Measurements from ENCODE around the gene IL15RA. TPM values are rescaled to one million over a fixed set of nuclear protein-coding genes. Genes with fewer than 3 reads are reported as not detected.
A peak's percentile ranks its signal among the peaks of the same experiment; 100 is the strongest.

Gene IL15RA
- total RNA-seq, 1 donor from 2014 or later: not detected

- Mint-ChIP-seq H3K9me3 (peaks cover 4% of the 10 kb centered on the region), H3K27me3 (ENCODE audit: insufficient read depth, low read depth) (peaks cover 10% of the 10 kb centered on the region), H3K36me3 (no peaks in the 10 kb centered on the region), H3K4me1 (peaks cover 6% of the 10 kb centered on the region), H3K4me3 (no peak overlapping the region), H3K27ac (no peak overlapping the region)
- Histone ChIP-seq H3K9ac (no peak overlapping the region), H2AFZ (replicated peaks) (no peak overlapping the region), H3K4me1 (no peaks in the 10 kb centered on the region), H3K4me2 (no peak overlapping the region), H3K79me2 (ENCODE audit: low read depth) (no peaks in the 10 kb centered on the region), H3K36me3 (no peaks in the 10 kb centered on the region), H3K9me3 (ENCODE audit: low read depth) (no peaks in the 10 kb centered on the region), H3K27ac (no peak overlapping the region), H3K27me3 (peaks cover 30% of the 10 kb centered on the region), H3F3A (ENCODE audit: low read depth) (no peaks in the 10 kb centered on the region), H4K20me1 (ENCODE audit: low read depth) (no peaks in the 10 kb centered on the region), H3K4me3 (no peak overlapping the region)
- DNase-seq (ENCODE audit: low spot score): no peak
- no peak for TF ChIP-seq CTCF (IDR thresholded peaks at IDR 0.05)
- TF ChIP-seq EZH2phosphoT487 (IDR thresholded peaks at IDR 0.05): no peak
- no peak for TF ChIP-seq EZH2 (IDR thresholded peaks at IDR 0.05)
Measured at GRCh38 chr10:5970066-5970465, 7.3 kb downstream of the IL15RA start.

GRCh38 chr10:5968681-5969453, 8.5 kb downstream of the IL15RA start:
- Histone ChIP-seq H3K4me2 (no peak overlapping the region), H3K36me3 (no peaks in the 10 kb centered on the region), H3K79me2 (ENCODE audit: low read depth) (no peaks in the 10 kb centered on the region), H3K4me3 (no peak overlapping the region), H2AFZ (replicated peaks) (peak overlapping the region; percentile 42), H3K9me3 (ENCODE audit: low read depth) (no peaks in the 10 kb centered on the region), H3K27ac (no peak overlapping the region), H3F3A (ENCODE audit: low read depth) (no peaks in the 10 kb centered on the region), H3K9ac (no peak overlapping the region), H4K20me1 (ENCODE audit: low read depth) (no peaks in the 10 kb centered on the region), H3K4me1 (no peaks in the 10 kb centered on the region), H3K27me3 (peaks cover 18% of the 10 kb centered on the region)
- Mint-ChIP-seq H3K27me3 (ENCODE audit: insufficient read depth, low read depth) (peaks cover 10% of the 10 kb centered on the region), H3K36me3 (no peaks in the 10 kb centered on the region), H3K27ac (no peak overlapping the region), H3K4me3 (no peak overlapping the region), H3K4me1 (peaks cover 6% of the 10 kb centered on the region), H3K9me3 (peaks cover 4% of the 10 kb centered on the region)
- DNase-seq (ENCODE audit: low spot score): no peak
- TF ChIP-seq EZH2 (IDR thresholded peaks at IDR 0.05) (no peak), EZH2phosphoT487 (IDR thresholded peaks at IDR 0.05) (no peak), CTCF (IDR thresholded peaks at IDR 0.05) (no peak)

- H3K4me3 ChIP-seq: no peak overlapping the region
- no peak overlapping the region for H3K27ac Mint-ChIP-seq
- H3K36me3 Mint-ChIP-seq: no peaks in the 10 kb centered on the region
Measured at GRCh38 chr10:5968037-5968680, 9.2 kb downstream of the IL15RA start.

GRCh38 chr10:5965266-5965665, 12.1 kb downstream of the IL15RA start:
- Histone ChIP-seq H3K9ac (no peak overlapping the region), H3K79me2 (ENCODE audit: low read depth) (no peaks in the 10 kb centered on the region), H3K27me3 (no peaks in the 10 kb centered on the region), H3K9me3 (ENCODE audit: low read depth) (no peaks in the 10 kb centered on the region), H3K4me2 (no peak overlapping the region), H3F3A (ENCODE audit: low read depth) (no peaks in the 10 kb centered on the region), H3K4me3 (no peak overlapping the region), H3K4me1 (no peaks in the 10 kb centered on the region), H4K20me1 (ENCODE audit: low read depth) (no peaks in the 10 kb centered on the region), H2AFZ (replicated peaks) (no peak overlapping the region), H3K27ac (no peak overlapping the region), H3K36me3 (no peaks in the 10 kb centered on the region)
- TF ChIP-seq EZH2 (IDR thresholded peaks at IDR 0.05): no peak
- TF ChIP-seq CTCF (IDR thresholded peaks at IDR 0.05): no peak
- no peak for TF ChIP-seq EZH2phosphoT487 (IDR thresholded peaks at IDR 0.05)
- DNase-seq (ENCODE audit: low spot score): no peak
- no peaks in the 10 kb centered on the region for H3K9me3 Mint-ChIP-seq
- no peaks in the 10 kb centered on the region for H3K36me3 Mint-ChIP-seq
- no peak overlapping the region for H3K27ac Mint-ChIP-seq
- peaks cover 10% of the 10 kb centered on the region for H3K27me3 Mint-ChIP-seq (ENCODE audit: insufficient read depth, low read depth)
- H3K4me1 Mint-ChIP-seq: peaks cover 6% of the 10 kb centered on the region
- H3K4me3 Mint-ChIP-seq: no peak overlapping the region

More at GRCh38 chr10:5968037-5968680, 9.2 kb downstream of the IL15RA start:
- no peak for TF ChIP-seq EZH2phosphoT487 (IDR thresholded peaks at IDR 0.05)
- Histone ChIP-seq H3K27me3 (peaks cover 13% of the 10 kb centered on the region), H3K9ac (no peak overlapping the region), H4K20me1 (ENCODE audit: low read depth) (no peaks in the 10 kb centered on the region), H3K4me1 (no peaks in the 10 kb centered on the region), H3K9me3 (ENCODE audit: low read depth) (no peaks in the 10 kb centered on the region), H3F3A (ENCODE audit: low read depth) (no peaks in the 10 kb centered on the region), H3K4me2 (no peak overlapping the region), H3K27ac (no peak overlapping the region), H2AFZ (replicated peaks) (peak overlapping the region; percentile 42), H3K36me3 (no peaks in the 10 kb centered on the region), H3K79me2 (ENCODE audit: low read depth) (no peaks in the 10 kb centered on the region)
- H3K27me3 Mint-ChIP-seq (ENCODE audit: insufficient read depth, low read depth): peaks cover 11% of the 10 kb centered on the region
- H3K9me3 Mint-ChIP-seq: peaks cover 2% of the 10 kb centered on the region
- peaks cover 6% of the 10 kb centered on the region for H3K4me1 Mint-ChIP-seq
- no peak overlapping the region for H3K4me3 Mint-ChIP-seq
- no peak for DNase-seq (ENCODE audit: low spot score)

Measured in neural progenitor cell (in vitro differentiated cells).